Subcutaneous abdominal adipose tissue (tissue), 5 donors: Measurements from ENCODE around the gene EEFSEC.

Source experiments
- H3K27ac ChIP-seq: one replicate; pipeline ENCODE4 v1.7.0; 2013; ENCODE audit warnings: low read depth, mild to moderate bottlenecking, inconsistent platforms, low read length, moderate library complexity
- H3K27me3 ChIP-seq, 5 donors: one replicate each; pipeline ENCODE4 v1.7.0; 2013; ENCODE audit warnings: low read length in 5 of 5, inconsistent platforms in 1 of 5; ENCODE audit not compliant: control insufficient read depth in 5 of 5, insufficient read depth in 4 of 5
- H3K36me3 ChIP-seq, 5 donors: one replicate each; pipeline ENCODE4 v1.7.0; 2013; ENCODE audit warnings: low read length in 5 of 5; ENCODE audit not compliant: control insufficient read depth in 5 of 5, insufficient read depth in 5 of 5
- H3K4me1 ChIP-seq, 5 donors: one replicate each; pipeline ENCODE4 v1.7.0; 2013; ENCODE audit warnings: low read length in 5 of 5, mild to moderate bottlenecking in 3 of 5, moderate library complexity in 1 of 5; ENCODE audit not compliant: control insufficient read depth in 5 of 5, insufficient read depth in 5 of 5
- H3K4me3 ChIP-seq, 5 donors: one replicate each; pipeline ENCODE4 v1.7.0; 2013; ENCODE audit warnings: low read length in 5 of 5, low read depth in 1 of 5
- H3K9ac ChIP-seq, 5 donors: one replicate each; pipeline ENCODE4 v1.7.0; 2013; ENCODE audit warnings: low read length in 5 of 5, mild to moderate bottlenecking in 4 of 5, moderate library complexity in 3 of 5
- H3K9me3 ChIP-seq, 5 donors: one replicate each; pipeline ENCODE4 v1.7.0; 2013; ENCODE audit warnings: low read length in 5 of 5; ENCODE audit not compliant: control insufficient read depth in 5 of 5
- donor health status: healthy.
- donor health status: healthy.
- donor health status: healthy.
- donor health status: healthy.
- donor health status: healthy.

Gene EEFSEC

DNA sequence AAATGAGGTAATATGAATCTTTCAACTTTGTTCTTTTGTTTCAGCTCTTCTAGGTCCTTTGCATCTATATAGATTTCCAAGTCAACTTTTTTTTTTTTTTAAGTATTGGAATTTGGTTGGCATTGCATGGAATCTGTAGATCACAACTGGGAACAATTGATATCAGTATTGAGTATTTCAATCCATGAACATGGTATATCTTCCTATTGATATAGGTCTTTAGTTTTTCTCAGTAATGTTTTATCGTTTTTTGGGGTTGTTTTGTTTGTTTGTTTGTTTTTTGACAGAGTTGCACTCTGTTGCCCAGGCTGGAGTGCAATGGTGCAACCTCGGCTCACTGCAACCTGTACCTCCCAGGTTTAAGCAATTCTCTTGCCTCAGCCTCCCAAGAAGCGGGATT is 137.2 kb downstream of the EEFSEC start:
- Histone ChIP-seq H3K9ac (no peak overlapping the region), H3K36me3 (peaks cover 0 to 3% (median 0%) of the 10 kb centered on the region in 5 donors), H3K27ac (no peak overlapping the region), H3K4me3 (no peak overlapping the region), H3K27me3 (no peaks in the 10 kb centered on the region), H3K9me3 (peaks cover 0 to 4% (median 0%) of the 10 kb centered on the region in 5 donors), H3K4me1 (no peaks in the 10 kb centered on the region)

DNA sequence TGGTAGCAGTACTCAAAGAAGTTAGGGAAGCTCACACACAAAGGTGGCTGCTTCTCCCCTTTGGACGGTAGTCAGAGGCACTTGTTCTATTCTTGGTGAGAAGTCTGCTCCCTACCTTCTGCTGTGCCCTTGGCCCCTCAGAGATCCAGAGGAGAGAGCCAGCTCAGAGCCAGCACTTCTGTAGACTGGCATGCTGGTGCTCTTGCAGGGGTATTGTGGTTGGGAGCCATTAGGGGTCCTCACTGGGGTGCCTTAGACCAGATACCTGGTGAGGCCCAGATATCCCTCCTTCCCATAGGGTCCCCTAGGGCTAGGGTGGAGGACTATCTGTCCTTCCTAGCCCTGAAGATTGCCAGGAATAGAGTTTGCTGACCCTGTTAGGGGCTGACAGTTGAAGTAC is 140.6 kb downstream of the EEFSEC start:
- no peak overlapping the region for H3K4me3 ChIP-seq
- H3K27ac ChIP-seq: no peak overlapping the region
- peaks cover 0 to 4% (median 0%) of the 10 kb centered on the region in 5 donors for H3K9me3 ChIP-seq
- peaks cover 0 to 3% (median 0%) of the 10 kb centered on the region in 5 donors for H3K36me3 ChIP-seq
- H3K9ac ChIP-seq: no peak overlapping the region
- H3K4me1 ChIP-seq: peaks cover 0 to 11% (median 8%) of the 10 kb centered on the region in 5 donors
- no peaks in the 10 kb centered on the region for H3K27me3 ChIP-seq

DNA sequence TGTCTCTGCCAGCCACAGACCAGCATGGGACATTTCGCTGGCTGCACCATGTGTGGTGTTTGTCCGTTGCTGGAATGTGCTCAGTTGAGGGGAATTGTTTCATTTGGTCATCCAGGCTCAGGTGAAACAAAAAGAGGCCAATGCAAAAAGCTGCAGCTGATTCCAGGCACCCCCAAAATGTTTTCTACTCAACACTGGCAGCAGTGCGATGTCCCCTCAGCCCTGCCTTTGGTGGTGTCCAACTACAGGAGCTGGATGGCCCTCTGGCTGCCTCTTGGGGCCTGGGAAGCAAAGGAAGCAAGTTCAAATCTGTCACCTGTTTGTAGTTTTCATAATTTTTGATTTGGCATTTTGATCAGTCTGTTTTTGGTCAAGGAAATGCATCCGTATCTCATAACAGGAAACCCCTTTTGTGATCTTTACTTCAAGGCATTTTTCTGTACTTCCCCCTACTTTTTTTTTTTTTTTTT is 141.8 kb downstream of the EEFSEC start:
- no peak overlapping the region for H3K4me3 ChIP-seq
- no peak overlapping the region for H3K27ac ChIP-seq
- peaks cover 0 to 11% (median 8%) of the 10 kb centered on the region in 5 donors for H3K4me1 ChIP-seq
- no peaks in the 10 kb centered on the region for H3K36me3 ChIP-seq
- no peaks in the 10 kb centered on the region for H3K27me3 ChIP-seq
- H3K9me3 ChIP-seq: peaks cover 0 to 3% (median 0%) of the 10 kb centered on the region in 5 donors
- H3K9ac ChIP-seq: no peak overlapping the region

DNA sequence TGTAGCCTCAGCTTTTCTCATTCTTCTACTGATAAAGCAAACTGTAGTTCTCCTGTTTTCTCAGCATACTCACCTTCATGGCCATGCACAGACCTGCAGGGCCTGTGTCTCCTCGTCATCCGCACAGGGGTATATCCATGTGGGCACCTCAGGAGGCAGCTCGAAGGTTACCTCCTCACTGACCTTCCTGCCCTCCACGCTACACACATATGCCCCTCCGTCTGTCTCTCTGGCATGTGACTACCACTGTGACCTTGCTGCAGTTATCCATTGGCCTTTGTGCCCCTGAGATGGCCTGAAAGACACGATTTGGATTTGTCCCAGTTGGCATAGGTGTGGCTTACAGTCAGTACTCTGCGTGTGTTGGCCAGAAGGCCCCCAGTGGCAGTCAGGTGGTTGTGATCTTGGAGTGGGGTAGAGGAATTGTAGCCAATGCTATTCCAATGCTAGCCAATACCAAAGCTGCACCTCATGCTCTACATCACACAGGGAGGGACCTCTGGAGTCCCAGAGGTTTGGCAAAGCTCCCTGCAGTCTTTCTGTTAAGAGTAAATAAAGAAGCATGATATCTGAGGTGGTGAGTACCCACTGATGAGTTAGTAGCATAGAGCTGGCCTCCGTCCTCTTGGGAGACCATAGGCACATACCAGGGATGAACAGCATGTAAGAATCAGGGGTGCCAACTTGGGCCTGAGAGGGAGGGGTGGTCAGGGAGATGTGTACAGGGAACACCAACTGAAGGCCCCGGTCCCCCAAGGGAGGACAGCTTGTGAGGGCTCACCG is 143.4 kb downstream of the EEFSEC start:
- peaks cover 0 to 11% (median 8%) of the 10 kb centered on the region in 5 donors for H3K4me1 ChIP-seq
- no peaks in the 10 kb centered on the region for H3K36me3 ChIP-seq
- H3K27me3 ChIP-seq: no peaks in the 10 kb centered on the region
- no peak overlapping the region for H3K4me3 ChIP-seq
- H3K27ac ChIP-seq: no peak overlapping the region
- H3K9ac ChIP-seq: no peak overlapping the region
- H3K9me3 ChIP-seq: no peaks in the 10 kb centered on the region

DNA sequence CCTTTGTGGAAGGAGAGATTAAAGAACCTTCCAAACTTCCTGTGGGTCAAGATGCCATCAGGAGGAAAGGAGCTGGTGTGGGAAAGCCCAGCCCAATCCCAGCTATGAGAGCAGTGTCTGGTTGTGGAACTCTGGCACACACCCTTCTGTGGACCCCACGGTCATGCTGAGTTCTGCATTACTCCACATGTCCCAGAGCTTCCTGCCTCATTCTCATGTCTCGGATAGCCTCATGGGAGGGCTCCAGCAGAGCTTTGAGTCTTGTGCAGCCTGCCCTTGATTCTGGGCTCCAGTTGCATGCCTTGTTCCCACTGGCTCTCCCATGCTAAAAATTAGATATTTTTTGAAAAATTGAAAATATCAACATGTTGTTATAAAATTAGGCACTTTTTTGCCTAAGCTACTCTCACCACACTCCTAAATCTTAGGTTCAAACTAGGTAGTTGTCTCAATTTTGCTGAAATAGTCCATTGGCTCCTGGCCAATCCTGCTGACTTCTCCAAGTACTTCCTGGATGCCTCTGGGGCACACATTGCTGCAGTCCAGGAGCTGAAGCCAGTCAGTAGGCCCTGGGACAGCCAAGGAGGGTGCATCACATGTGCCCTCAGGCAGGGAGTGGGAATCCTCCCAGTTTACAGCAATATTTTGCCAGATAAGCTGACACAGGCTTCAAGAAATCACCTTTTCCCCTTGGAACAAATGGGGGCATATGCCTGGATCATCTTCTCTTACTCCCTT is 144.3 kb downstream of the EEFSEC start:
- Histone ChIP-seq H3K27ac (no peak overlapping the region), H3K4me1 (peaks cover 0 to 11% (median 8%) of the 10 kb centered on the region in 5 donors), H3K36me3 (no peaks in the 10 kb centered on the region), H3K4me3 (no peak overlapping the region), H3K9ac (no peak overlapping the region), H3K9me3 (no peaks in the 10 kb centered on the region), H3K27me3 (no peaks in the 10 kb centered on the region)

DNA sequence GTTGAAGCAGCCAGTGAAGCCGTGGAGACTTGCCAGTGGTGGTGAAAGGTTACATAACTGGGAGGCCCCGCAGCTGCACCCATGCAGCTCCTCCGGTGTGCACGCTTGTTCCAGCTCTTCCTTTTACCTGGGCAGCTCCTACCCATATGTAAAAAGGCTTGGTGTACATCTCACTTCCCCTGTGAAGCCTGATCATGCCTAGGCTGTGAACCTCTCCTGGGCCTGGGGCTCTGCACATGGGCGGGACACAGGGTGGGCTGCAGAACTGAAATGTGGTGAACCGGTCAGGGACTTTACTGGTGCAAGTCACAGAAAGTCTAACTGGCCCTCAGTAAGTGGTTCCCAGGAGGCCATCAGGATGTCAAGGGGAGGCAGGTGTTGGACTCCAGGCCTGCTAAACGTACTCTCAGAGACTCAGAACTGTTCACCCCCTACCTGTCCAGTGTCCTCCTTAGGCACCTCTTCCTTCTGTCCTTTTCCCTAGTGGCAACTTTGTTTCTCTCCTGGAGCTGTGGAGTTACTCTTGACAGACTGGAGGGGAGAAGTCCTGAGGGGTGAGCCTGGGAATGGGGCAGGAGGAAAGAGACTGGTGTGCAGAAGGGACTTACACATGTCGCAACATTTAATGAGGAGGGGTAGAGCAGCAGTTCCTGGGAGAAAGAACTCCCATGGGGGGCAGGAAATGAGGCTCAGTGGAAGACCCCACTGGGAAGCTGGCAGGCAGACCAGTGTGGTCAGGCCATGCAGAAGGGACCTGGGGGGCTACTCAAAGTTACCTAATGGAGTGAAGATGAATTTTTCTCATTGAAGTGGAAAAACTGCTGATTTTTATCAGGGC is 148.1 kb downstream of the EEFSEC start:
- H3K4me3 ChIP-seq: no peak overlapping the region
- H3K27me3 ChIP-seq: no peaks in the 10 kb centered on the region
- H3K36me3 ChIP-seq: no peaks in the 10 kb centered on the region
- peaks cover 0 to 11% (median 8%) of the 10 kb centered on the region in 5 donors for H3K4me1 ChIP-seq
- H3K9ac ChIP-seq: no peak overlapping the region
- H3K27ac ChIP-seq: no peak overlapping the region
- no peaks in the 10 kb centered on the region for H3K9me3 ChIP-seq

DNA sequence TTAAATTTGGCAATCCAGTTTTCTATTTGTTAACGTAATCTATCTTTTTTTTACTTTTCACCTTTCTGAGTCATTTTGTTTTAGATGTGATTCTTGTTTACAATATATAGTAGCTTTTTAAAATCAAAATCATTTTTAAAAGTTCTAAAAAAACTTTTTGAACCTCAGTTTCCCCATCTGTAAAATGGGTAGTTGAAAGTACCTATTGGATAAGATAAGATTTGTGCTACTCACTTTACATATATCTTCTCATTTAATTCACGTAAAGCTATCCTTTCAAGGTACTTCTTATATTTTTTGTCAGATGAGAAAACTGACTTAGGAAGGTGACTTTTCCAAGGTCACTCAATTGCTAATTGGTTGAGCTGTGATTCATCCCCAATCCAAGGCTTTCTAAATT is 153.2 kb downstream of the EEFSEC start:
- no peak overlapping the region for H3K4me3 ChIP-seq
- H3K9ac ChIP-seq: no peak overlapping the region
- H3K36me3 ChIP-seq: peaks cover 0 to 4% (median 0%) of the 10 kb centered on the region in 5 donors
- no peaks in the 10 kb centered on the region for H3K27me3 ChIP-seq
- no peaks in the 10 kb centered on the region for H3K4me1 ChIP-seq
- no peak overlapping the region for H3K27ac ChIP-seq
- no peaks in the 10 kb centered on the region for H3K9me3 ChIP-seq

DNA sequence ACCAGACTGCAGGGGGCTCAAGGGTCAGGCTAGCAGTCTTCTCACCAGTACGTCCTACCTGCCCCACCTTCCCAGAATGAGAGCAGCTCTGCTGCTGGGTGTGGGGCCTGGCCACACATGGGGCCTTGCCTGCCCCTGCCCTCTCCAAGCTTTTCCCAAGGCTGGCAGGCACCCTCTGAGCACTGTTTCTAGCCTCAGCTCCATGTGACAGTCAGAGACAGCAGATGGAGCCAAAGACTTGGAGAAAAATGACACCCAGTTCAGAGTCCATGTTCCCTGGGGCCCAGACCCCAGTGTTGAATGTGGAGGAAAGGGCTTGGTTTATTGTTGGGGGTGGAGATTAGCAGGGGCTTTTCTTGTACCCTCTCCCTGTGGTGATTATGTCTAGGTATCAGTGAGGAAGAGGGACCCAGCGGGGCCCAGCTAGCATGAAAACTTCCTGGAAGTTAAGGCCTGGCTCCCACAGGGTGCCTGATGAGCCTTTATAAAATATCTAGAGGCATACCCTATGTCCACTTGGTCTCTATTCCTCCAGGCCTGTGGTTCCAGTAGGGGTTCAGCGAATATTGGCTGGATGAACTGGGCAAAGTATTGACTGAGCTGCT is 153.8 kb downstream of the EEFSEC start:
- Histone ChIP-seq H3K27me3 (no peaks in the 10 kb centered on the region), H3K4me3 (no peak overlapping the region), H3K9me3 (no peaks in the 10 kb centered on the region), H3K9ac (no peak overlapping the region), H3K36me3 (peaks cover 0 to 7% (median 0%) of the 10 kb centered on the region in 5 donors), H3K4me1 (no peaks in the 10 kb centered on the region), H3K27ac (no peak overlapping the region)

DNA sequence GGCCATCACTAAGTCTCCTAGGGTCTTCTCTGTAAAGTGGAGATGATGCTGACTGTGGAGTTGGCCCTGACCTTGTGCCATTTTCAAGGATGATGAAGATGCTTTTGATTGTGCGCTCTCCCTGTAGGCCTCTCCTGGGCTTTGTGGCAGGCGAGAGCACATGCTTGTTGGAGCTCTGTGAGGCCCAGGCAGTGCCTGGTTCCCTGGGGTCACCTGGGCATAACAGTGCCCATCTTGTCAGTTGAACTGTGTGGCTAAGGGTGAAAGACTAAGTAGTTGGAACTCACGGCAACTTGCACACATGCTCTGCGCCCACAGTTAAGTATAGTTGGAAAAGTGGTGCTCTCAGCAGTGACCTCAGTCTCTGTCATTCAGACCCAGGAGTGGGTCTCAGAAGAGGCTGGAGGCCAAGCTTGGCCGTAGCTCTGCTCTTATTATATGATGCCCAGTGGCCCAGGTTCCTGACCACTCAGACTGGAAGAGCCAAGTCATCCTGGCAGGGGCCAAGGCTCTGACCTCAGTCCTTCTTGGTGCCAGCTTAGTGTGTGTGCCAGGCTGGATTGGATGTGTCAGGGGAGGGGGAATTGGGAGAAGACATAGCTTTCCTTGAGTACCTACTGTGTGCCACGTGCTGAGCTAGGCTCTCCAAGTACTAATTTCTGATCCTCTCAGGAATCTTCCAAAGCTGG is 154.6 kb downstream of the EEFSEC start:
- H3K4me1 ChIP-seq: no peaks in the 10 kb centered on the region
- H3K4me3 ChIP-seq: no peak overlapping the region
- H3K27me3 ChIP-seq: no peaks in the 10 kb centered on the region
- no peak overlapping the region for H3K27ac ChIP-seq
- no peaks in the 10 kb centered on the region for H3K9me3 ChIP-seq
- H3K9ac ChIP-seq: no peak overlapping the region
- peaks cover 0 to 7% (median 0%) of the 10 kb centered on the region in 5 donors for H3K36me3 ChIP-seq
